ENCODE measurements around the gene MLF1. TPM values are rescaled to one million over a fixed set of nuclear protein-coding genes. Genes with fewer than 3 reads are reported as not detected.

The MLF1 gene
- polyA plus RNA-seq, 1 donor from 2014 or later, result 55.9 TPM

DNA sequence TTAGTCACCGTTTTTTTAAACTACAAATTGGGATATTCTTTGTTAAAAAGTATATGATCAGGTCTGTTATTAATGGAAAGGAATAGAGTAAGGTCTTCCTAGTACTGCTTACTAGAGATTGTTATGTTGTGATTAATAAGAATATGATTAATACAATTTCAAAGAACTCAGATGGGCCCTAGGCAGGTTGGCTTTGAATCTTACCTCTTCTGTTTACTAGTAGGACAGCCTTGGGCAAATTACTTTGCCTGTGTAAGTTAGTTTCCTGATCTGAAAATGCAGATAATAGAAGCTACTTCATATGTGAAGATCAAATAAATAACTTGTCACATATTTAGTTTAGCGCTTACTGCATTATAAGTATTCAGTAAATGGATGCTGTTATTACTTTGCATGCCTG, 80.2 kb downstream of the MLF1 start:
- no peak overlapping the region for H3K27ac ChIP-seq (ENCODE audit: low read length)
- peaks cover 13% of the 10 kb centered on the region for H3K79me2 ChIP-seq (replicated peaks; ENCODE audit: insufficient read depth, low read length)
- no peak for TF ChIP-seq POLR2AphosphoS5 (IDR thresholded peaks at IDR 0.05)
- no peak for TF ChIP-seq EZH2 (IDR thresholded peaks at IDR 0.05; ENCODE audit: borderline replicate concordance, insufficient read depth, low read length, poor library complexity, severe bottlenecking)
- no peak for TF ChIP-seq SMC3 (conservative IDR thresholded peaks at IDR 0.05; ENCODE audit: poor library complexity)
- TF ChIP-seq, protein P1, sequence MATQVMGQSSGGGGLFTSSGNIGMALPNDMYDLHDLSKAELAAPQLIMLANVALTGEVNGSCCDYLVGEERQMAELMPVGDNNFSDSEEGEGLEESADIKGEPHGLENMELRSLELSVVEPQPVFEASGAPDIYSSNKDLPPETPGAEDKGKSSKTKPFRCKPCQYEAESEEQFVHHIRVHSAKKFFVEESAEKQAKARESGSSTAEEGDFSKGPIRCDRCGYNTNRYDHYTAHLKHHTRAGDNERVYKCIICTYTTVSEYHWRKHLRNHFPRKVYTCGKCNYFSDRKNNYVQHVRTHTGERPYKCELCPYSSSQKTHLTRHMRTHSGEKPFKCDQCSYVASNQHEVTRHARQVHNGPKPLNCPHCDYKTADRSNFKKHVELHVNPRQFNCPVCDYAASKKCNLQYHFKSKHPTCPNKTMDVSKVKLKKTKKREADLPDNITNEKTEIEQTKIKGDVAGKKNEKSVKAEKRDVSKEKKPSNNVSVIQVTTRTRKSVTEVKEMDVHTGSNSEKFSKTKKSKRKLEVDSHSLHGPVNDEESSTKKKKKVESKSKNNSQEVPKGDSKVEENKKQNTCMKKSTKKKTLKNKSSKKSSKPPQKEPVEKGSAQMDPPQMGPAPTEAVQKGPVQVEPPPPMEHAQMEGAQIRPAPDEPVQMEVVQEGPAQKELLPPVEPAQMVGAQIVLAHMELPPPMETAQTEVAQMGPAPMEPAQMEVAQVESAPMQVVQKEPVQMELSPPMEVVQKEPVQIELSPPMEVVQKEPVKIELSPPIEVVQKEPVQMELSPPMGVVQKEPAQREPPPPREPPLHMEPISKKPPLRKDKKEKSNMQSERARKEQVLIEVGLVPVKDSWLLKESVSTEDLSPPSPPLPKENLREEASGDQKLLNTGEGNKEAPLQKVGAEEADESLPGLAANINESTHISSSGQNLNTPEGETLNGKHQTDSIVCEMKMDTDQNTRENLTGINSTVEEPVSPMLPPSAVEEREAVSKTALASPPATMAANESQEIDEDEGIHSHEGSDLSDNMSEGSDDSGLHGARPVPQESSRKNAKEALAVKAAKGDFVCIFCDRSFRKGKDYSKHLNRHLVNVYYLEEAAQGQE (IDR thresholded peaks at IDR 0.05; ENCODE audit: borderline replicate concordance), result no peak
- no peak for TF ChIP-seq EP300 (conservative IDR thresholded peaks at IDR 0.05; ENCODE audit: poor library complexity, severe bottlenecking)
- no peak for TF ChIP-seq CTCF (IDR thresholded peaks at IDR 0.05; ENCODE audit: poor library complexity, severe bottlenecking)
- TF ChIP-seq MXI1 (conservative IDR thresholded peaks at IDR 0.05; ENCODE audit: poor library complexity, severe bottlenecking), result no peak
- TF ChIP-seq TAF1 (IDR thresholded peaks at IDR 0.05; ENCODE audit: low read depth), result no peak
- TF ChIP-seq RAD21 (conservative IDR thresholded peaks at IDR 0.05), result no peak
- no peak overlapping the region for H3K9ac ChIP-seq (ENCODE audit: low read length)
- H2AFZ ChIP-seq (ENCODE audit: low read depth, low read length), result no peak overlapping the region
- H3K9me2 ChIP-seq (ENCODE audit: insufficient read depth, low read length), result no peaks in the 10 kb centered on the region
- no peaks in the 10 kb centered on the region for H3F3A ChIP-seq (ENCODE audit: insufficient read depth, low read length, poor library complexity, severe bottlenecking)
- H3K9me3 ChIP-seq (ENCODE audit: low read length), result no peaks in the 10 kb centered on the region
- H3K36me3 ChIP-seq (ENCODE audit: insufficient read depth, low read length), result peaks cover 4% of the 10 kb centered on the region
- no peak overlapping the region for H3K4me3 ChIP-seq (ENCODE audit: low read length)
- no peaks in the 10 kb centered on the region for H4K20me1 ChIP-seq (ENCODE audit: insufficient read depth)
- H3K27me3 ChIP-seq (ENCODE audit: insufficient read depth, low read depth, low read length), result no peaks in the 10 kb centered on the region
- no peak overlapping the region for H3K4me2 ChIP-seq (ENCODE audit: low read length)

- H3K27ac ChIP-seq (ENCODE audit: low read length), result no peak overlapping the region
- H2AFZ ChIP-seq (ENCODE audit: low read depth, low read length), result no peak overlapping the region
- peaks cover 4% of the 10 kb centered on the region for H3K36me3 ChIP-seq (ENCODE audit: insufficient read depth, low read length)
- no peaks in the 10 kb centered on the region for H3K9me2 ChIP-seq (ENCODE audit: insufficient read depth, low read length)
- no peaks in the 10 kb centered on the region for H3F3A ChIP-seq (ENCODE audit: insufficient read depth, low read length, poor library complexity, severe bottlenecking)
- no peaks in the 10 kb centered on the region for H4K20me1 ChIP-seq (ENCODE audit: insufficient read depth)
- H3K9ac ChIP-seq (ENCODE audit: low read length), result no peak overlapping the region
- no peak overlapping the region for H3K4me2 ChIP-seq (ENCODE audit: low read length)
- H3K27me3 ChIP-seq (ENCODE audit: insufficient read depth, low read depth, low read length), result no peaks in the 10 kb centered on the region
- TF ChIP-seq MXI1 (conservative IDR thresholded peaks at IDR 0.05; ENCODE audit: poor library complexity, severe bottlenecking) (no peak), RAD21 (conservative IDR thresholded peaks at IDR 0.05) (no peak), EZH2 (IDR thresholded peaks at IDR 0.05; ENCODE audit: borderline replicate concordance, insufficient read depth, low read length, poor library complexity, severe bottlenecking) (no peak), TAF1 (IDR thresholded peaks at IDR 0.05; ENCODE audit: low read depth) (no peak), CTCF (IDR thresholded peaks at IDR 0.05; ENCODE audit: poor library complexity, severe bottlenecking) (no peak), SMC3 (conservative IDR thresholded peaks at IDR 0.05; ENCODE audit: poor library complexity) (no peak), POLR2AphosphoS5 (IDR thresholded peaks at IDR 0.05) (no peak), EP300 (conservative IDR thresholded peaks at IDR 0.05; ENCODE audit: poor library complexity, severe bottlenecking) (no peak)
- TF ChIP-seq, protein P1 (IDR thresholded peaks at IDR 0.05; ENCODE audit: borderline replicate concordance), result no peak
- no peak overlapping the region for H3K4me3 ChIP-seq (ENCODE audit: low read length)
- peaks cover 4% of the 10 kb centered on the region for H3K79me2 ChIP-seq (replicated peaks; ENCODE audit: insufficient read depth, low read length)
- H3K9me3 ChIP-seq (ENCODE audit: low read length), result no peaks in the 10 kb centered on the region
Observed at GRCh38 chr3:158652463-158652862, 81.5 kb downstream of the MLF1 start.
